Smooth muscle cell (in vitro differentiated cells): Measurements from ENCODE around the gene ADSL. TPM values are rescaled to one million over a fixed set of nuclear protein-coding genes. Genes with fewer than 3 reads are reported as not detected.

Source experiments
- DNase-seq: peaks from one replicate; lab custom pipeline; 2025; ENCODE audit not compliant: unreplicated experiment; lab: John Stamatoyannopoulos, UW
- H2AFZ ChIP-seq: fragments of 200-600 bp; sonication (generic); 2 replicates; pipeline ENCODE4 v1.6.0; 2016; ENCODE audit warnings: antibody characterized with exemption, low read depth, mild to moderate bottlenecking
- H3F3A ChIP-seq: fragments of 200-600 bp; sonication (generic); 2 replicates; pipeline ENCODE4 v1.6.0; 2017; ENCODE audit warnings: antibody characterized with exemption, low read depth
- H3K27ac ChIP-seq: fragments of 200-600 bp; sonication (generic); 2 replicates; pipeline ENCODE4 v1.5.1; 2016; ENCODE audit warnings: low read depth, mild to moderate bottlenecking
- H3K27me3 ChIP-seq: fragments of 200-600 bp; sonication (generic); 2 replicates; pipeline ENCODE4 v1.6.1; 2016; ENCODE audit warnings: low read depth, mild to moderate bottlenecking
- H3K36me3 ChIP-seq: fragments of 200-600 bp; sonication (generic); 2 replicates; pipeline ENCODE4 v1.5.1; 2016; ENCODE audit warnings: low read depth
- H3K4me1 ChIP-seq: fragments of 200-600 bp; sonication (generic); 2 replicates; pipeline ENCODE4 v1.5.1; 2016; ENCODE audit warnings: low read depth
- H3K4me2 ChIP-seq: fragments of 200-600 bp; sonication (generic); 2 replicates; pipeline ENCODE4 v1.6.0; 2016; ENCODE audit warnings: mild to moderate bottlenecking
- H3K4me3 ChIP-seq: fragments of 200-600 bp; sonication (generic); 2 replicates; pipeline ENCODE4 v1.5.1; 2016; ENCODE audit warnings: mild to moderate bottlenecking
- H3K79me2 ChIP-seq: fragments of 200-600 bp; sonication (generic); 2 replicates; pipeline ENCODE4 v1.6.0; 2016; ENCODE audit warnings: low read depth, mild to moderate bottlenecking
- H3K9ac ChIP-seq: fragments of 200-600 bp; sonication (generic); 2 replicates; pipeline ENCODE4 v1.6.0; 2016; ENCODE audit warnings: low read depth
- H3K9me3 ChIP-seq: fragments of 200-600 bp; sonication (generic); replicated peaks from 2 replicates; pipeline ENCODE4 v1.5.1; 2016; ENCODE audit warnings: low read depth
- H4K20me1 ChIP-seq: fragments of 200-600 bp; sonication (generic); 2 replicates; pipeline ENCODE4 v1.6.0; 2016; ENCODE audit warnings: low read depth
- CTCF ChIP-seq: fragments of 200-600 bp; sonication (generic); IDR thresholded peaks from 2 replicates; pipeline ENCODE4 v1.5.1; 2017; ENCODE audit warnings: borderline replicate concordance, mild to moderate bottlenecking, antibody characterized with exemption; ENCODE audit not compliant: insufficient read depth, poor library complexity, severe bottlenecking
- WGBS: methylation state at CpG from one replicate; pipeline ENCODE4 v1.1.7; 2016; ENCODE audit warnings: low lambda C conversion rate; 5-methylcytosine and 5-hydroxymethylcytosine counted together
- polyA plus RNA-seq: library from polyadenylated mRNA; unstranded; fragments of >200 nt; fragmentation: Nextera tagmentation; extraction: Ambion mirVana; gene quantifications from 2 replicates; pipeline ENCODE4 v1.2.1, GENCODE V29; 2016
- total RNA-seq: library from RNA; depleted of rRNA; stranded (reverse); fragments of >200 nt; gene quantifications from 2 replicates; pipeline ENCODE4 v1.2.3, GENCODE V29; 2014

Gene ADSL
- total and polyA plus RNA-seq, 2 experiments from 2014 or later = 45.9 to 65.1 TPM

- H3K9ac ChIP-seq = no peak overlapping the region
- H3K27ac ChIP-seq = no peak overlapping the region
- H3K27me3 ChIP-seq = no peaks in the 10 kb centered on the region
- no peak overlapping the region for H3K4me3 ChIP-seq
- H3K4me2 ChIP-seq = no peak overlapping the region
- no peaks in the 10 kb centered on the region for H3K4me1 ChIP-seq
- peaks cover 6% of the 10 kb centered on the region for H3F3A ChIP-seq
- peaks cover 40% of the 10 kb centered on the region for H3K36me3 ChIP-seq
- 97% methylated on average over 5 of the region's 5 CpGs for WGBS
- no peaks in the 10 kb centered on the region for H3K9me3 ChIP-seq
- H4K20me1 ChIP-seq = no peaks in the 10 kb centered on the region
- no peak overlapping the region for H2AFZ ChIP-seq
- H3K79me2 ChIP-seq = no peaks in the 10 kb centered on the region
- no peak for TF ChIP-seq CTCF
- DNase-seq = no peak
Measured at GRCh38 chr22:40361100-40361499, 14.8 kb downstream of the ADSL start.

- DNase-seq = no peak
- no peak overlapping the region for H3K4me2 ChIP-seq
- no peak overlapping the region for H3K9ac ChIP-seq
- H4K20me1 ChIP-seq = no peaks in the 10 kb centered on the region
- H3K27ac ChIP-seq = no peak overlapping the region
- H3K79me2 ChIP-seq = no peaks in the 10 kb centered on the region
- peaks cover 38% of the 10 kb centered on the region for H3K36me3 ChIP-seq
- H3K9me3 ChIP-seq = no peaks in the 10 kb centered on the region
- H3K4me1 ChIP-seq = no peaks in the 10 kb centered on the region
- H3K27me3 ChIP-seq = no peaks in the 10 kb centered on the region
- H2AFZ ChIP-seq = no peak overlapping the region
- H3K4me3 ChIP-seq = no peak overlapping the region
- H3F3A ChIP-seq = peaks cover 14% of the 10 kb centered on the region
- no peak for TF ChIP-seq CTCF
- WGBS = 93% methylated on average over 3 of the region's 3 CpGs
Measured at GRCh38 chr22:40363059-40363458, 16.8 kb downstream of the ADSL start.

GRCh38 chr22:40364431-40364830 lies 18.1 kb downstream of the ADSL start:
- no peak for DNase-seq
- Histone ChIP-seq H2AFZ (no peak overlapping the region), H3K4me2 (no peak overlapping the region), H3K4me3 (no peak overlapping the region), H3K4me1 (no peaks in the 10 kb centered on the region), H3F3A (peaks cover 15% of the 10 kb centered on the region), H3K79me2 (no peaks in the 10 kb centered on the region), H3K36me3 (peaks cover 27% of the 10 kb centered on the region), H3K9me3 (no peaks in the 10 kb centered on the region), H3K9ac (no peak overlapping the region), H3K27ac (no peak overlapping the region), H3K27me3 (no peaks in the 10 kb centered on the region), H4K20me1 (no peaks in the 10 kb centered on the region)
- TF ChIP-seq CTCF = no peak
- 85% methylated on average over 1 of the region's 1 CpG for WGBS

- no peaks in the 10 kb centered on the region for H3K27me3 ChIP-seq
- no peak for TF ChIP-seq CTCF
- WGBS = 96% methylated on average over 2 of the region's 2 CpGs
Measured at GRCh38 chr22:40366068-40366467, 19.8 kb downstream of the ADSL start.

More at GRCh38 chr22:40366068-40366467, 19.8 kb downstream of the ADSL start:
- no peak overlapping the region for H2AFZ ChIP-seq
- no peak overlapping the region for H3K4me2 ChIP-seq
- H3K27ac ChIP-seq = no peak overlapping the region
- no peak for DNase-seq
- H3K4me1 ChIP-seq = peaks cover under 1% of the 10 kb centered on the region
- H3F3A ChIP-seq = peaks cover 19% of the 10 kb centered on the region
- no peaks in the 10 kb centered on the region for H3K9me3 ChIP-seq
- no peak overlapping the region for H3K9ac ChIP-seq
- peaks cover 27% of the 10 kb centered on the region for H3K36me3 ChIP-seq
- peaks cover 6% of the 10 kb centered on the region for H3K79me2 ChIP-seq
- H4K20me1 ChIP-seq = no peaks in the 10 kb centered on the region
- H3K4me3 ChIP-seq = no peak overlapping the region
